Renal cortex interstitium (tissue), 11 donors: ENCODE data around the gene EML2. TPM values are rescaled to one million over a fixed set of nuclear protein-coding genes. Genes with fewer than 3 reads are reported as not detected.
A peak's percentile ranks its signal among the peaks of the same experiment; 100 is the strongest.
"Not testable (repeated sequence)": the region's sequence is repeated elsewhere in the genome, so short reads cannot be mapped to it uniquely, and the experiment has no call there.

Source experiments
- DNase-seq, 11 donors: peaks; one replicate each; pipeline ENCODE4 v3.0.0-alpha.2; 2013; ENCODE audit warnings: low read depth in 9 of 11, low spot score in 4 of 11; ENCODE audit errors: extremely low read depth in 1 of 11
- polyA plus RNA-seq, 3 donors: library from polyadenylated mRNA; unstranded; fragments of 120-200 nt; gene quantifications; one replicate each; pipeline ENCODE4 v1.2.1, GENCODE V29; 2013; ENCODE audit not compliant: insufficient read length in 3 of 3

Gene EML2
- polyA plus RNA-seq, 3 donors = 17.8 to 28.0 (median 20.6) TPM

- DNase-seq = no peak
These were observed 6.6 kb downstream of the EML2 start for GRCh38 chr19:45632468-45633196.

- DNase-seq = no peak
These were observed 8.7 kb downstream of the EML2 start for GRCh38 chr19:45630463-45630862.

- DNase-seq = no peak
These were observed 9.5 kb downstream of the EML2 start for GRCh38 chr19:45629704-45630103.

- DNase-seq = not testable (repeated sequence)
These were observed 11.0 kb downstream of the EML2 start for GRCh38 chr19:45628219-45628618.

GRCh38 chr19:45623984-45624383 is 15.2 kb downstream of the EML2 start:
- DNase-seq = no peak

GRCh38 chr19:45621976-45622503 is 17.2 kb downstream of the EML2 start:
- DNase-seq = no peak

GRCh38 chr19:45621389-45621788 is 17.8 kb downstream of the EML2 start:
- DNase-seq = no peak

GRCh38 chr19:45616704-45617017 is 22.5 kb downstream of the EML2 start:
- DNase-seq = no peak

- DNase-seq = peak; percentile 81 to 94 (median 89)
These were observed 23.1 kb downstream of the EML2 start for GRCh38 chr19:45615795-45616703.

GRCh38 chr19:45615056-45615455 is 24.1 kb downstream of the EML2 start:
- DNase-seq = not testable (repeated sequence)

- no peak for DNase-seq
These were observed 25.1 kb downstream of the EML2 start for GRCh38 chr19:45613926-45614725.

- no peak for DNase-seq
These were observed 30.2 kb downstream of the EML2 start for GRCh38 chr19:45608948-45609347.

- peak in 10 of 11 donors; percentile 61 to 80 (median 74) for DNase-seq
These were observed 31.8 kb downstream of the EML2 start for GRCh38 chr19:45607071-45608029.

- no peak for DNase-seq
These were observed 37.4 kb downstream of the EML2 start, which contains the start of gene GPR4 for GRCh38 chr19:45601524-45602374. Gene GPR4, minus strand, starts transcription at chr19:45602212. Its CDS starts 10,346 bp downstream, at chr19:45591866.

- DNase-seq = no peak
These were observed 38.1 kb downstream of the EML2 start for GRCh38 chr19:45601115-45601514.

GRCh38 chr19:45600340-45600885 is 38.8 kb downstream of the EML2 start:
- DNase-seq = no peak

GRCh38 chr19:45599286-45599685 is 39.9 kb downstream of the EML2 start:
- no peak for DNase-seq
